H9 (cell line): ENCODE data around the gene SELENOV. TPM values are rescaled to one million over a fixed set of nuclear protein-coding genes. Genes with fewer than 3 reads are reported as not detected.

ENCODE experiments used
- DNase-seq: peaks from one replicate; pipeline ENCODE4 v3.0.0-alpha.2; 2017
- H2AFZ ChIP-seq: one replicate; pipeline ENCODE4 v1.6.1; 2013; ENCODE audit warnings: mild to moderate bottlenecking, low read length, control low read depth, moderate library complexity
- H2AK5ac ChIP-seq: 2 replicates; pipeline ENCODE4 v1.6.1; 2013; ENCODE audit warnings: low read length, control low read depth, mixed read lengths; ENCODE audit not compliant: insufficient read length
- H2BK120ac ChIP-seq: one replicate; pipeline ENCODE4 v1.6.1; 2013; ENCODE audit warnings: low read depth, mild to moderate bottlenecking, low read length, control low read depth, inconsistent platforms; ENCODE audit not compliant: poor library complexity, severe bottlenecking
- H2BK12ac ChIP-seq: 2 replicates; pipeline ENCODE4 v1.6.1; 2013; ENCODE audit warnings: low read length, control low read depth, mixed read lengths, low read depth; ENCODE audit not compliant: insufficient read length
- H2BK15ac ChIP-seq: 2 replicates; pipeline ENCODE4 v1.6.1; 2013; ENCODE audit warnings: low read depth, low read length, control low read depth
- H2BK20ac ChIP-seq: one replicate; pipeline ENCODE4 v1.6.1; 2013; ENCODE audit warnings: low read depth, mild to moderate bottlenecking, low read length, control low read depth, inconsistent platforms; ENCODE audit not compliant: poor library complexity, severe bottlenecking
- H2BK5ac ChIP-seq: 2 replicates; pipeline ENCODE4 v1.6.1; 2013; ENCODE audit warnings: low read length, control low read depth, mixed read lengths; ENCODE audit not compliant: insufficient read length
- H3K14ac ChIP-seq: 2 replicates; pipeline ENCODE4 v1.6.1; 2013; ENCODE audit warnings: low read length, control low read depth; ENCODE audit not compliant: insufficient read depth
- H3K18ac ChIP-seq: 2 replicates; pipeline ENCODE4 v1.6.1; 2013; ENCODE audit warnings: low read depth, mild to moderate bottlenecking, mixed read lengths, low read length, control low read depth; ENCODE audit not compliant: insufficient read length
- H3K23ac ChIP-seq: 2 replicates; pipeline ENCODE4 v1.6.1; 2013; ENCODE audit warnings: low read length, control low read depth, mixed read lengths, low read depth; ENCODE audit not compliant: insufficient read length
- H3K23me2 ChIP-seq: 2 replicates; pipeline ENCODE4 v1.6.1; 2013; ENCODE audit warnings: low read depth, mild to moderate bottlenecking, mixed read lengths, low read length, control low read depth; ENCODE audit not compliant: insufficient read length, poor library complexity, severe bottlenecking
- H3K27ac ChIP-seq: 2 replicates; pipeline ENCODE4 v1.5.1; 2013; ENCODE audit warnings: low read length, control low read depth, mixed read lengths, low read depth; ENCODE audit not compliant: insufficient read length
- H3K27me3 ChIP-seq: 2 replicates; pipeline ENCODE4 v1.6.1; 2013; ENCODE audit warnings: low read length, control low read depth, inconsistent platforms; ENCODE audit not compliant: insufficient read depth
- H3K4ac ChIP-seq: 2 replicates; pipeline ENCODE4 v1.6.1; 2013; ENCODE audit warnings: low read depth, mild to moderate bottlenecking, control low read depth, inconsistent platforms, low read length, moderate library complexity
- H3K4me1 ChIP-seq: 2 replicates; pipeline ENCODE4 v1.6.1; 2013; ENCODE audit warnings: low read length, control low read depth, inconsistent platforms; ENCODE audit not compliant: insufficient read depth
- H3K4me2 ChIP-seq: 2 replicates; pipeline ENCODE4 v1.6.1; 2013; ENCODE audit warnings: low read length, control low read depth, mixed read lengths; ENCODE audit not compliant: insufficient read length, insufficient read depth
- H3K56ac ChIP-seq: 2 replicates; pipeline ENCODE4 v1.6.1; 2013; ENCODE audit warnings: low read depth, mild to moderate bottlenecking, mixed read lengths, low read length, control low read depth; ENCODE audit not compliant: insufficient read length
- H3K79me1 ChIP-seq: 2 replicates; pipeline ENCODE4 v1.6.1; 2013; ENCODE audit warnings: low read depth, mild to moderate bottlenecking, moderate library complexity, low read length, control low read depth, inconsistent platforms; ENCODE audit not compliant: insufficient read depth, poor library complexity, severe bottlenecking
- H3K79me2 ChIP-seq: 2 replicates; pipeline ENCODE4 v1.6.1; 2013; ENCODE audit warnings: low read length, control low read depth, inconsistent platforms; ENCODE audit not compliant: insufficient read depth
- H3K9ac ChIP-seq: 2 replicates; pipeline ENCODE4 v1.6.1; 2013; ENCODE audit warnings: low read length, control low read depth, mixed read lengths; ENCODE audit not compliant: insufficient read length; ENCODE audit errors: extremely low read depth
- H3K9me3 ChIP-seq: one replicate; pipeline ENCODE4 v1.6.1; 2013; ENCODE audit warnings: low read depth, low read length, inconsistent platforms; ENCODE audit not compliant: control insufficient read depth
- H3T11ph ChIP-seq: one replicate; pipeline ENCODE4 v1.6.1; 2013; ENCODE audit warnings: mild to moderate bottlenecking, low read length, control low read depth, inconsistent platforms
- H4K20me1 ChIP-seq: one replicate; pipeline ENCODE4 v1.6.1; 2013; ENCODE audit not compliant: control insufficient read depth, insufficient read length, insufficient read depth
- H4K5ac ChIP-seq: 2 replicates; pipeline ENCODE4 v1.6.1; 2013; ENCODE audit warnings: low read depth, mild to moderate bottlenecking, mixed read lengths, low read length, control low read depth; ENCODE audit not compliant: insufficient read length
- H4K8ac ChIP-seq: replicated peaks from 2 replicates; pipeline ENCODE4 v1.6.1; 2013; ENCODE audit warnings: low read length, control low read depth, mixed read lengths, low read depth; ENCODE audit not compliant: insufficient read length
- H4K91ac ChIP-seq: 2 replicates; pipeline ENCODE4 v1.6.1; 2013; ENCODE audit warnings: low read depth, mild to moderate bottlenecking, moderate library complexity, mixed read lengths, low read length, control low read depth; ENCODE audit not compliant: insufficient read length
- H3K27ac Mint-ChIP-seq, 3 experiments: 2 replicates in 2 of 3; 3 replicates in 1 of 3; pipeline ENCODE4 v1.8.0; 2020 to 2021; ENCODE audit warnings: mixed read lengths in 3 of 3, mild to moderate bottlenecking in 1 of 3, moderate library complexity in 1 of 3
- H3K27me3 Mint-ChIP-seq: 2 replicates; pipeline ENCODE4 v1.8.0; 2021; ENCODE audit warnings: low read depth, mild to moderate bottlenecking, moderate library complexity, mixed read lengths
- H3K36me3 Mint-ChIP-seq, 3 experiments: 2 replicates in 2 of 3; 3 replicates in 1 of 3; pipeline ENCODE4 v1.8.0; 2020 to 2021; ENCODE audit warnings: low read depth in 3 of 3, mixed read lengths in 3 of 3; ENCODE audit not compliant: insufficient read depth in 1 of 3
- H3K4me1 Mint-ChIP-seq, 2 experiments: 2 replicates each; pipeline ENCODE4 v1.8.0; 2020; ENCODE audit warnings: mixed read lengths in 2 of 2
- H3K4me3 Mint-ChIP-seq, 2 experiments: 2 replicates in 1 of 2; 3 replicates in 1 of 2; pipeline ENCODE4 v1.8.0; 2020 to 2021; ENCODE audit warnings: mild to moderate bottlenecking in 2 of 2, mixed read lengths in 2 of 2, moderate library complexity in 1 of 2
- H3K9me3 Mint-ChIP-seq, 2 experiments: 2 replicates in 1 of 2; 3 replicates in 1 of 2; pipeline ENCODE4 v1.8.0; 2020; ENCODE audit warnings: mild to moderate bottlenecking in 2 of 2, mixed read lengths in 2 of 2, moderate library complexity in 1 of 2
- CTCF ChIP-seq: fragments of 200-600 bp; sonication (generic); conservative IDR thresholded peaks from 3 replicates; pipeline ENCODE4 v1.8.0; 2021; ENCODE audit warnings: antibody characterized with exemption, mild to moderate bottlenecking
- WGBS: extraction: QIAGEN DNeasy Blood & Tissue Kit; methylation state at CpG from one replicate; pipeline ENCODE4 v1.1.7; 2013; ENCODE audit warnings: missing lambda C conversion rate, low lambda C conversion rate, mixed read lengths; ENCODE audit not compliant: insufficient read length; ENCODE audit errors: extremely low coverage; 5-methylcytosine and 5-hydroxymethylcytosine counted together
- total RNA-seq: library from RNA; stranded (reverse); gene quantifications from 2 replicates; pipeline ENCODE4 v1.2.1, GENCODE V29; 2021

Gene SELENOV
- total RNA-seq, 1 experiment from 2014 or later: 6.9 TPM

- peaks cover 17 to 21% of the 10 kb centered on the region in 2 experiments for H3K4me1 Mint-ChIP-seq
- Histone ChIP-seq H3K9ac (peak within 1 kb of the TSS; percentile 79), H3K27me3 (no peaks in the 10 kb centered on the region), H4K20me1 (no peaks in the 10 kb centered on the region), H4K5ac (no peak within 1 kb of the TSS), H3K79me1 (peaks cover 12% of the 10 kb centered on the region), H3K14ac (peak within 1 kb of the TSS; percentile 74), H3K27ac (peak within 1 kb of the TSS; percentile 26), H3T11ph (no peak within 1 kb of the TSS), H2BK20ac (no peak within 1 kb of the TSS), H3K4ac (peak within 1 kb of the TSS; percentile 45), H2BK12ac (no peak within 1 kb of the TSS), H4K91ac (no peak within 1 kb of the TSS), H3K23me2 (peaks cover 10% of the 10 kb centered on the region), H2AFZ (no peak within 1 kb of the TSS), H2BK5ac (peak within 1 kb of the TSS; percentile 49), H3K9me3 (no peaks in the 10 kb centered on the region), H3K4me1 (no peaks in the 10 kb centered on the region), H3K79me2 (peaks cover 12% of the 10 kb centered on the region), H3K4me2 (peak within 1 kb of the TSS; percentile 98), H2AK5ac (no peak within 1 kb of the TSS), H2BK15ac (0 out of 2 replicates have a peak within 1 kb of the TSS, but pooled peaks have one; percentile 49), H4K8ac (no peak within 1 kb of the TSS), H2BK120ac (no peak within 1 kb of the TSS), H3K18ac (peak within 1 kb of the TSS; percentile 69), H3K23ac (no peak within 1 kb of the TSS), H3K56ac (no peak within 1 kb of the TSS)
- H3K27ac Mint-ChIP-seq: peak within 1 kb of the TSS; percentile 88 to 99 (median 97)
- WGBS: no CpG with 5 or more reads among the region's 62 CpGs
- TF ChIP-seq CTCF: no peak
- H3K4me3 Mint-ChIP-seq: peak within 1 kb of the TSS; percentile 95 to 97
- no peaks in the 10 kb centered on the region; a peak in 1 of 5 replicates for H3K9me3 Mint-ChIP-seq
- peaks cover 26 to 56% (median 51%) of the 10 kb centered on the region in 3 experiments; a peak in 6 of 7 replicates for H3K36me3 Mint-ChIP-seq
- DNase-seq: peak; percentile 99
- H3K27me3 Mint-ChIP-seq: no peaks in the 10 kb centered on the region
These were observed 34.4 kb upstream of the SELENOV start, which contains the start of gene TIMM50 for GRCh38 chr19:39480337-39481228. TSS of gene TIMM50 (plus strand) at chr19:39480838. CDS start at chr19:39480854, 16 bp downstream.
